UCSD-AML1 (cell line): Measurements from ENCODE around the gene ZNF580.

ENCODE experiments used
- DNase-seq: peaks from one replicate; lab custom pipeline; 2025; ENCODE audit not compliant: unreplicated experiment; lab: John Stamatoyannopoulos, UW

The ZNF580 gene

GRCh38 chr19:55622242-55622969 is 18.4 kb upstream of the ZNF580 start:
- DNase-seq, result no peak

GRCh38 chr19:55623130-55623529 is 17.7 kb upstream of the ZNF580 start:
- DNase-seq, result no peak

- DNase-seq, result no peak
Observed at GRCh38 chr19:55623561-55623960, 17.2 kb upstream of the ZNF580 start.

GRCh38 chr19:55624109-55625003 is 16.4 kb upstream of the ZNF580 start, which contains the start of gene ZNF784:
ZNF784 (minus strand) TSS chr19:55624566; CDS start chr19:55624561, 5 bp downstream.
- DNase-seq, result peak; percentile 95

- DNase-seq, result no peak
Observed at GRCh38 chr19:55625004-55625326, 15.8 kb upstream of the ZNF580 start.

GRCh38 chr19:55626350-55626749 is 14.5 kb upstream of the ZNF580 start:
- no peak for DNase-seq

- DNase-seq, result peak; percentile 58
Observed at GRCh38 chr19:55632463-55632834, 8.4 kb upstream of the ZNF580 start.

GRCh38 chr19:55633861-55634260 is 6.9 kb upstream of the ZNF580 start:
- DNase-seq, result no peak

- no peak for DNase-seq
Observed at GRCh38 chr19:55635334-55635717, 5.5 kb upstream of the ZNF580 start.

- DNase-seq, result no peak
Observed at GRCh38 chr19:55635856-55636440, 4.9 kb upstream of the ZNF580 start.

GRCh38 chr19:55636723-55637122 is 4.1 kb upstream of the ZNF580 start:
- no peak for DNase-seq

GRCh38 chr19:55637534-55637933 is 3.3 kb upstream of the ZNF580 start:
- no peak for DNase-seq

GRCh38 chr19:55638864-55639359 is 1.9 kb upstream of the ZNF580 start:
- DNase-seq, result peak; percentile 44

GRCh38 chr19:55640043-55640576 is 692 bp upstream of the ZNF580 start:
- no peak for DNase-seq

- no peak for DNase-seq
Observed at GRCh38 chr19:55641426-55642152, 787 bp downstream of the ZNF580 start.

GRCh38 chr19:55642153-55643002 is 1.6 kb downstream of the ZNF580 start:
- no peak for DNase-seq

- peak; percentile 83 for DNase-seq
Observed at GRCh38 chr19:55643003-55643886, 2.4 kb downstream of the ZNF580 start, which contains the start of gene ZNF581. ZNF581 (plus strand) TSS chr19:55643649; CDS start chr19:55644572, 923 bp downstream.

GRCh38 chr19:55643887-55644176 is 3.0 kb downstream of the ZNF580 start:
- no peak for DNase-seq
